Cardiac fibroblast (primary cell): ENCODE results near the gene SPATA2.
A peak's percentile ranks its signal among the peaks of the same experiment; 100 is the strongest.
"Not testable (repeated sequence)": the region's sequence is repeated elsewhere in the genome, so short reads cannot be mapped to it uniquely, and the experiment has no call there.

Source experiments
- DNase-seq, 2 donors: peaks; one replicate each; pipeline versions ENCODE4 v3.0.0 to v3.0.0-alpha.2; 2010; ENCODE audit warnings: low read depth in 2 of 2
- H3K4me3 ChIP-seq, 2 donors: replicated peaks in 1 of 2; 1 replicate in 1 of 2; 2 replicates in 1 of 2; pipeline ENCODE4 v1.5.1; 2011; ENCODE audit warnings: low read depth in 2 of 2, low read length in 2 of 2, mild to moderate bottlenecking in 2 of 2, moderate library complexity in 1 of 2
- CTCF ChIP-seq: IDR thresholded peaks from one replicate; pipeline ENCODE4 v1.5.1; 2011; ENCODE audit warnings: low read depth, mild to moderate bottlenecking, low read length, inconsistent platforms

Gene SPATA2

DNA sequence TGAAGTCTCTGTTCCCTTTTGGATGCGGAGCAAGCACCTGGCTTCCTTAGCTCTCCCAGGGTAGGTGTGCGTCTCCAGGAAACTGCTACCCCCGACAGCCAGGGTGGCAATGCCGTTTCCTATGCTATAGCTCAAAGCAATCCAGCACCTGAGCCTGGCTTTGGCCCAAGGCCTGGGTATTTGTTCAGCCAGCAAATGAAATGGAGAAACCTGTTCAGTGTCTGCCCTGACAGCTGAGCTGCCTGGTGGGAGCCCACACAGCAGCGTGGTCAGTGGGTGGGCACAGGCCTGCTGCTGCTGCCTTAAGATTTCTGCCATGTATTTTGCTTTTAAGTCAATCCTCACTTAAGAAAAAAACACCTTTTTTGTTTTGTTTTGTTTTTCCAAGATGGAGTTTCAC, 13.7 kb downstream of the SPATA2 start:
- TF ChIP-seq CTCF = no peak
- DNase-seq = no peak
- no peak overlapping the region for H3K4me3 ChIP-seq

DNA sequence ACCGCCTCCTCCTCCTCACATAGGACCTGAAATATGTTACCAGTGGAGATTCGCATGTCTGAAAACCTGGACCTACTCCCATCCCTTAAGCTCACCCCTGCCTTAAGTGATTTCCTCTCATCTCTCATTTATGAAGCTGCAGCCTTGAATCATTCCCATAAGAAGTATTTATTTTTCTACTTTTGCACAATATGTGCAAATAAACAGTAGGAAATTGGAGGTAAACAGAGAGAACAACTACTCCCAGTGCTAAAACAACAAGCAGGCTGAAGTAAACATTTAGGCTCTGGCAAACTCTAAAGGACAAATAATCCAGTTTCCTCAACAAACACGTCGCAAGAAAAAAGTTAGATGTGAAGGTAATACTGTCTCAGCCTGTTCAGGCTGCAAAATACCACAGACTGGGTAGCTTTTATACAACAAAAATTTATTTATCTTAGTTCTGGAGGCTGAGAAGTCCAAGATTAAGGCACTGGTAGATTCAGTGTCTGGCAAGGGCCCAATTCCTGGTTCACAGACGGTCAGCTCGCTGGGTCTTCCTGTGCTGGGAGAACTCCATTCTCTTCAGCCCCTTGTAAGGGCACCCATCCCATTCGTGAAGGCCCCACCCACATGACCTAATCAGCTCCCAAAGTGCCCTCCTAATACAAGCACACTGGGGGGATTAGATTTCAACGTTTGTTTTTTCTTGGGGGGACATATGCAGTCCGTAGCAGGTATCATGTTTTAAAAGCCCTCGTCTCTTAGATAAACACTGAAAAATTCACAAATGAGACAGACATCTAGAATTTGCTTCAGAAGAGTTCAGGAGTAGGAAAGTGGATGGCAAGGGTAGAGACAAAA, 15.6 kb downstream of the SPATA2 start:
- TF ChIP-seq CTCF = no peak
- H3K4me3 ChIP-seq = no peak overlapping the region
- DNase-seq = no peak

DNA sequence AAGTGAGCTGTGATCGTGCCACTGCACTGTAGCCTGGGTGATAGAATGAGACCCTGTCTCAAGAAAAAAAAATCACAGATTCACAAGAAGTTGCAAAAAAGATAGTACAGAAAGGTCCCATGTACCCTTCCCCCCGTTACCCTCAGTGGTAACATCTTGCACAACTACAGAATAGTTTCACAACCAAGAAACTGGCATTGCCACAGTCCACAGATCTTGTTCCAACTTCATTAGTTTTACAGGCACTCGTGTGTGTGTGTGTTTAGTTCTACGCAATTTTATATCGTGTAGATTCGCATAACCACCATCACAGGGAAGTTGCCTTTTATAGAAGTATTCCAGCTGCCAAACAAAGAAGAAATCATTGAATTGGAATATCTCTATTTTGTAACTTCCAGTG, 19.1 kb downstream of the SPATA2 start:
- no peak overlapping the region for H3K4me3 ChIP-seq
- no peak for TF ChIP-seq CTCF
- DNase-seq = no peak

DNA sequence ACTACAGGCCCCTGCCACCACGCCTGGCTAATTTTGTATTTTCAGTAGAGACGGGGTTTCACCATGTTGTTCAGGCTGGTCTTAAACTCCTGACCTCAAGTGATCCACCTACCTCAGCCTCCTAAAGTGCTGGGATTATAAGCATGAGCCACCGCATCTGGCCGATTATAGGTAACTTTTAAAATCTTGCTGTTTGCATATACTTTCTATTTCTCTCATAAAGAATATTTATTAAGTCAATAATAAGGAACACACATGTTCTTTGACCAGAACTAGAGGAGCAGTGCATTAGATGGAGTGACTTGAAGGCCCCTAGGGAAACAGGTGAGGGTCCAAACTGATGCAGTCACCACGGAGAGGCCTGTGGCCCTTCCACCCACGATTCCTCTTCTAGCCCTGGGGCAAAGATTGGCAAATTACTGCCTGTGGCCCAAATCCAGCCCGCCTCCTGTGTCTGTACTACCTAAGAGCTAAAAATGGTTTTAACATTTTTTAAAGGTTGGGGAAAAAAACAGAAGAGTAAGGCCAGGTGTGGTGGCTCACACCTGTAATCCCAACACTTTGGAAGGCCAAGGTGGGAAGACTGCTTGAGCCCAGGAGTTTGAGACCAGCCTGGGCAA, 19.7 kb downstream of the SPATA2 start:
- not testable (repeated sequence) for H3K4me3 ChIP-seq, DNase-seq

GRCh38 chr20:49894073-49894470, 21.3 kb downstream of the SPATA2 start:
- no peak for DNase-seq
- H3K4me3 ChIP-seq = no peak overlapping the region
- TF ChIP-seq CTCF = no peak

DNA sequence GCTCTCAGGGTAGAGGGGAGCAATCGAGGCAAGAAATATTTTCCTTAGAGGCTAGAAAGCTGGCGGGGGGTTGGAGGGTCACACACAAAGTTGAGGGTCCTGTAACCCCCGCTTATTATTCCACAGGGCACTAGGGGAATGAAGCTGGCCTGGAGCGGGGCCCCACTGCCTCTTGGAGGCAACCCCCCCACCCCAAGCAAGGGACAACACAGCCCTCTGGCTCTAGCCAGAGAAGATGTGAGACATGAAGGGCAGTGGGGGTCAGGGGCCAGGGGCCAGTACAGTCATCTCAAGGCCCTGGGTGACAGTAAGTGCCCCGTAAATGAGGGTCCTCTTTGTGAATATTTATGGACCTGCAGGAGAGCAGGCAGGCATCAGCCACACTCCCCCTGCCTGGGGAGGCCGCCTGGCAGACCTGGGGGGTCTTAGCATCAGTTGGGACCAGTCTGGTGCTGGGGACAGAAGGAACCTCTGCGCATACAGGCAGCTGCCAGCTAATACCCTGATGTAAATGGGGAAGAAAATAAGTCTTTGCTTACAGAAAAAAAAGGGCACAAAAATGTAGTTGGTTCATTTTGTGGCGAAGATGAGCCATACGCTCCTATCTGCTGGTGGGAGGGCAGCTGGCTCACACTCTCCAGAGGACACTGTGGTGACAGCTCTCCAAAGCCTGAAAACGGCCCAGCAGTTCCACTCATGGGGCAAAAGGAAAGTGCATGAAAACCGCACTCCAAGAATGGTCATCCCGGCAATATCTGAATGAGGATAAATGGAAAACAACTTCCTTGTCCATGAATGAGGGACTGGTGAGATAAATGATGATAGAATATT, 21.9 kb downstream of the SPATA2 start:
- no peak for TF ChIP-seq CTCF
- DNase-seq = no peak

DNA sequence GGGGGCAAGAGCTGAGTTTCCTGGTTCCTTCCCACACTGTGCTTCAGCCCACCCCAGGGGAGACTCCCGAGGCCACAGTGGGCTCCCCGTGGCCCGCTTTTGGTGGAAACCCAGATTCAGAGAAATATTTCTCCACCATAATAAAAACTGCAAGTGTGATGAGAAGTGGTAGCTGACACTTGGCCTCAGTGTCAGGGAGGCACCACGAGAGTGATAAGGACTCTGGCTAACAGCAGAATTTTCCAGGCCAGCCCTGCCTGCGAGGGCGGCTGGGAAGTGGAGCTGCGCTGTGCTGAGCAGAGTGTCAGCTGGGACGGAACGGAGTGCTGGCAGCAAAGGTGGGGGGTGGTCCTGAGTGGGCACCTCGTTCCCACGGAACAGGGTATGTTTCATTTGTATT, 22.5 kb downstream of the SPATA2 start:
- TF ChIP-seq CTCF = no peak
- peak in 1 of 2 donors; percentile 34 for DNase-seq
- H3K4me3 ChIP-seq = no peak overlapping the region

More for the DNA sequence above, 21.9 kb downstream of the SPATA2 start:
- H3K4me3 ChIP-seq = no peak overlapping the region
